HUDEP-2 (cell line): ENCODE results near the gene NIPSNAP3A.

Source experiments
- DNase-seq, 76 experiments: peaks; one replicate each; lab custom pipeline; 2025; ENCODE audit not compliant: unreplicated experiment in 76 of 76; lab: John Stamatoyannopoulos, UW

Gene NIPSNAP3A

GRCh38 chr9:104772714-104773510 is 25.4 kb downstream of the NIPSNAP3A start:
- no peak for DNase-seq

DNA sequence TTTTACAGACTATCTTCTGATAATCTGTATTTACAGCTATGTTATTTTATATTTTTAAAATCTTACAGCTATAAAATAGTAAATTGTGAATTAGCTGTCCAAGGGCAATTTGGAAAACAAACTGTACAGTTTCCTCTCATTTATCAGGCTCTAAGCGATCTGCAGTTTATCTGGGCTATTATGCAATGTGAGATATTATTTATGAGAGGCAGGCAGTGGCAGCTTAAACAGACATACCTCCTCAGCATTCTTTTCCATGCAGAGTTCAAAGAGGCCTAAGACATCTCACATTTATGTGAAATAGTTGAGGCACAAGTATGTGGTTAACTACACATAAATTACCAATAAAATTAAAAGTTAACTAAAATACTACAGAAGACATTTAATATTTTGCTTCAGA is 26.6 kb downstream of the NIPSNAP3A start:
- no peak for DNase-seq

DNA sequence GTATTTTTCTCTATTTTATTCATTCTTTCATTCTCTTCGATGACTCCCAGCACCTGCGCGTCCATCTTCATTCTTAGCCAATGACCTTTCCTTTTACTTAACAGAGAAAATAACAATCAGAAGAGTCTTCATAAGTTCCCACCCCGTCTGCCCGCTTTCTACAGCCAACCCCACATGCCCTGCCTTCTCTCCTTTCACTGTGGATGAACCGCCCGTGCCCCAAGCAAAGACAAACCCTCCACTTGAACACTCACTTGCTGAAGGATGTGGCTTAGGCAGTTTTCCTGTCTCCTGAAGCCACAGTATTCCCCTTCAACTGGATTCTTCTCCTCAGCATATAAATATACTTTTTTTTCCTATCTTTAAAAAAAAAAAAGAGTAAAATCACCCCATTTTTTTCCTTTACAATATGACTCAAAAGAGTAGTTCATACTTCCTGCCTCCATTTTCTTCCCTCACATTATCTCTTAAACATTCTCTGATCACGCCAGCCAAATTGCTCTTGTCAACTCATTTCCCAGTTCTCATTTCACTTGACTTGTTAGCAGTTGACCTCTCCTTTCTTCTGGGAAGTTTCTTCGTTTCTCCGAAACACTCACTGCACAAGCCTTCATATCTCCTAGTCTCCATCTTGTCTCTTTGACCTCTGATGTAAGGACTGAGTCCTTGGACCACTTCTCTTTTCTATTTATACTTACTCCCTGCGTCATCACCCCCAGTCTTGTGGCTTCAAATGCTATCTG is 27.5 kb downstream of the NIPSNAP3A start:
- no peak for DNase-seq

GRCh38 chr9:104775574-104775936 is 28.1 kb downstream of the NIPSNAP3A start:
- DNase-seq = no peak

DNA sequence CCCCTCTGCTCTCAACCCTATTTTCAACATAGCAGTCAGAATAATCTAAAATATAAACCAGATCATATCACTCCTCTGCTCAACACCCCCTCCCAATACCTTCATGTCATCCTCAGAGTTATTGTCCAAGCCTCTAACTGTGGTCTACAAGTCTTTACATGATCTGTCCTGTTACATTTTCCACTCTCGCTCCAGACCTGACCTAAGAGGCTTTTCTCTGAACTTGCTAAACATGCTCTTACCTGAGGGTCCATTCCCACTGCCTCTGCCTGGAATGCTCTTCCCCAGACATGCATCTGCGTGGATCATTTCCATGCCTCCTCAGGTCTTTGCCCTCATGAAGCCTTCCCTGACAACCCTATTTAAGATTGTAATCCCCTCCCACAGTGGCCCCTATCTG is 28.5 kb downstream of the NIPSNAP3A start:
- no peak for DNase-seq

- no peak for DNase-seq
These were observed 29.3 kb downstream of the NIPSNAP3A start for GRCh38 chr9:104776797-104777196.

DNA sequence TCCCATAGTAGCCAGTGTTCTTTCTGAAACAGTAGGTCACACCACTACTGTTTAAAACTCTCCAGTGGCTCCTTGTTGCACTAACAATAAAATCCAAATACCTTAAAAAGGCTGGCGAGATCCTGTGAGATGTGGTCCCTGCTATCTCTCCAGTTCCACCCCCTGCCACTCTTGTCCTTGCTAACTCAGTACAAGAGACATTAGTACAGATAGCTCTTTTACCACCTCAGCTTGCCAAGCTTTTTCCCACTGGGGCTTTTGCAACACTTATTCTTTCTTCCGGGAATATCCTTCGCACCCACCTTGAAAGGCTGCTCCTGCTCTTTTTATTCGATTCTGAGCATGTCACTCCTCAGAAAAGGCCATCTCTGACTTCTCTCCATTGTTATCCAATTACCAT is 31.3 kb downstream of the NIPSNAP3A start:
- no peak for DNase-seq

GRCh38 chr9:104779334-104779733 is 31.9 kb downstream of the NIPSNAP3A start:
- DNase-seq = no peak

- DNase-seq = no peak
These were observed 32.6 kb downstream of the NIPSNAP3A start for GRCh38 chr9:104779946-104780535.

GRCh38 chr9:104780796-104781395 is 33.4 kb downstream of the NIPSNAP3A start:
- DNase-seq = peak in 5 of 76 experiments; percentile 5 to 31 (median 14)

DNA sequence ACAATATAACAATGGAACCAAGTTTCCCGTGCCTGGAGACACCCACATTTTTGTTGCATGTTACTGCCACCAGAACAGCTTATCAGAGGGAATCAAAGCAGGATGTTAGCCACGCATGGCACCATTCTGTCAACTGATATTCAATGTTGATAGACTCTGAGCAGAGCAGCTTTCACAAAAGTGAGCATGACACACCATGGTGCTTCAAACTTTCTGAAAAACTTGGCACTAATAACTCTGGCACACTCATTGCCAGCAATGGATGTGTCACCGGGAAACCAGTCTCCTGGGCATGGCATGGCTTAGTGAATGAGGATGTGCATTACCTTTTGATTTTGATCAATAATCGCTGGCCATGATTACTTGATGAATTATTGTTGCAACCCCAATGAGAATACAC is 36.1 kb downstream of the NIPSNAP3A start:
- DNase-seq = peak in 1 of 76 experiments; percentile 0

- DNase-seq = no peak
These were observed 36.6 kb downstream of the NIPSNAP3A start for GRCh38 chr9:104784098-104784497.

GRCh38 chr9:104786293-104786692 is 38.8 kb downstream of the NIPSNAP3A start:
- DNase-seq = no peak

DNA sequence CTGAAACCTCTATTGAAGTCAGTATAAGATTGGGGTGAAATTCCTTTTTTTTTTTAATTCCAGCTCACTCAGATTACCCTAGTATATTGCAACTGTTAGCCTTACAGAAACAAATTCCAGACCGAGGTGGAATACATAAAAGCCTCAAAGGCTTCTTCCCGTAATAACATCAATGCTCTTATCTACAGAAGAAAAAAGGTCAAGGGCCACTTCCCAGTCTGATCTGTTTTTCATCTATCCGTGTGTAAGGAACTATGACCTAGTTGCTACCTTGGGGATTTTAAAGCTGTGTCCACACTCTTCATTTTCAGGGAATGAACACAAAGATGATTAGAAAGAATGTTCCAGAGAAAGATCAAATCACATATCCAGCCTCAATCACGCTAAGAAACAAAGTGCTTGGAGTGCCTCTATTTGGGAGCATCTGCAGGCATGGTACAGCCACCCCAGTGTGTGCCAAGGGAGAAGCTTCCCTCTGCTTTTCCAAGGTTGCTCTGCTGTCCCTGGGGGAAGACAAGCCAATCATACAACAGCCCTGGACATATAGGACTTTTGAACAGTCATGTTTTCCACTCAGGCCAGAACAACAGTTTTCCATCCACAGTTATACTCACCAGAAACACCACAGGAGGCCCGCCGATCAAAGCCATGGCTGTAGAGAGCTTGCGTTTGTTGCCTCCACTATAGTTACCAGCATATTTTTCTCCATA is 40.0 kb downstream of the NIPSNAP3A start:
- DNase-seq = no peak

DNA sequence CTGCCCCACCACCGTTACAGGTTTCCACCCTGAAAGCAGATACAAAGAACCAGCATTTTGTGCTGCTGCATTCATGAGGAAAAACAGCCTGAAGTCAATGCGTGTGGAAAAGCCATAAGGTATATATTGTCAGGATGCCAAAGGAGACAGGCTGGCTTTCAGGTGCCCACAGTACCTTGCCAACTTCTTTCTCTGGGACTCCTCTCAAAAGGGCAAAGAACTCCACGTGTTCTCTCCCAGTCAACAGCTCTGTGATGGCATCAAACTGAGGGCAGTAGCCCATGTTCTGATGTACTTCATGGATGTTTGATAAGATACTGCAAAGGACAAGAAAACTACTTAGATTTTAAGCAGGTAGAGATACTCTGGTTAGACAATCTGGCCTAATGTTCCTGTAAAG is 40.8 kb downstream of the NIPSNAP3A start:
- no peak for DNase-seq

GRCh38 chr9:104794070-104794469 is 46.6 kb downstream of the NIPSNAP3A start:
- DNase-seq = no peak

DNA sequence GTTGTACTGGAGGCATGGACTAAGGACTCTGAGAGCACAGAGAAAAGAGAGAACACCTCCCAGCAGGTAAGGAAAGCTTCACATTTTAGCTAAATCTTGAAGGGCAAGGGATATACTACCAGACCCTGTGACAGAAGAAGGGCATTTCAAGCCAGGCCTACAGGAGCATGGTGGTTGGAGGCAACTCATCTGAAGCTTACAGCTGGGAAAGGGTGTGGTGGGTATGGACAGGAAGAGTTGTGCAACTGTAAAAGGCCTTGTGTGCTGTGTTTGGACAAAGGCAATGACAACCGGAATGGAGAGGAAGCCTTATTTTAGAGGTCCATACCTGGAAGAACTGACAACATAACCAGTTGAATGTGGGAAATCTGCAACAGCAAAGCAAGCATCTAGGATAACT is 47.6 kb downstream of the NIPSNAP3A start:
- DNase-seq = no peak

GRCh38 chr9:104795857-104796256 is 48.4 kb downstream of the NIPSNAP3A start:
- no peak for DNase-seq

- no peak for DNase-seq
These were observed 50.9 kb downstream of the NIPSNAP3A start for GRCh38 chr9:104798209-104798995.
